Lung (tissue), 12 donors: ENCODE results near the gene ADTRP. TPM values are rescaled to one million over a fixed set of nuclear protein-coding genes. Genes with fewer than 3 reads are reported as not detected.

Experiments used
- ATAC-seq: fragments of 200-7000 bp; cut with Tn5 transposase; one replicate; pipeline ENCODE4 v1.9.1; 2020; ENCODE audit warnings: moderate number of reproducible peaks; ENCODE audit not compliant: insufficient read depth, low FRiP score
- DNase-seq, 3 donors: peaks; one replicate each; pipeline ENCODE4 v3.0.0-alpha.2; 2013 to 2017
- H3K27ac ChIP-seq, 2 donors: one replicate each; pipeline ENCODE4 v1.5.1; 2013; ENCODE audit warnings: mild to moderate bottlenecking in 2 of 2, moderate library complexity in 2 of 2, control low read depth in 1 of 2, inconsistent platforms in 1 of 2, low read depth in 1 of 2, low read length in 1 of 2
- H3K27me3 ChIP-seq, 3 donors: one replicate each; pipeline ENCODE4 v1.5.1; 2013; ENCODE audit warnings: low read length in 2 of 3; ENCODE audit not compliant: control insufficient read depth in 3 of 3, insufficient read depth in 3 of 3
- H3K36me3 ChIP-seq, 4 donors: one replicate each; pipeline ENCODE4 v1.5.1; 2013; ENCODE audit warnings: low read length in 4 of 4, mild to moderate bottlenecking in 1 of 4, moderate library complexity in 1 of 4; ENCODE audit not compliant: control insufficient read depth in 4 of 4, insufficient read depth in 4 of 4
- H3K4me1 ChIP-seq, 5 donors: one replicate each; pipeline ENCODE4 v1.5.1; 2013; ENCODE audit warnings: low read length in 5 of 5, mild to moderate bottlenecking in 2 of 5, moderate library complexity in 1 of 5; ENCODE audit not compliant: control insufficient read depth in 5 of 5, insufficient read depth in 5 of 5
- H3K4me3 ChIP-seq: one replicate; pipeline ENCODE4 v1.5.1; 2013; ENCODE audit warnings: mild to moderate bottlenecking, control low read depth, moderate library complexity
- H3K9ac ChIP-seq, 2 donors: one replicate each; pipeline ENCODE4 v1.5.1; 2013; ENCODE audit warnings: low read length in 2 of 2, control low read depth in 1 of 2; ENCODE audit not compliant: insufficient read depth in 1 of 2
- H3K9me3 ChIP-seq, 4 donors: one replicate each; pipeline ENCODE4 v1.5.1; 2013; ENCODE audit warnings: low read length in 3 of 4, mild to moderate bottlenecking in 1 of 4, moderate library complexity in 1 of 4; ENCODE audit not compliant: control insufficient read depth in 4 of 4, insufficient read depth in 3 of 4
- CTCF ChIP-seq: IDR thresholded peaks from 2 replicates; pipeline ENCODE4 v1.5.1; 2012; ENCODE audit warnings: mild to moderate bottlenecking; ENCODE audit errors: control extremely low read depth, extremely low read depth
- whole genome bisulfite sequencing, 2 donors: extraction: QIAGEN DNeasy Blood & Tissue Kit; methylation state at CpG; one replicate each; pipeline ENCODE4 v1.1.7; 2013; 5-methylcytosine and 5-hydroxymethylcytosine counted together
- polyA plus RNA-seq, 2 donors: library from polyadenylated mRNA; stranded (reverse); fragments of 200-250 nt; gene quantifications; one replicate each; pipeline ENCODE4 v1.2.1, GENCODE V29; 2013
- total RNA-seq, 2 donors: library from RNA; depleted of rRNA in 1 of 2; stranded (reverse); fragments of >200 nt in 1 of 2; gene quantifications; one replicate each; pipeline ENCODE4 v1.2.1, GENCODE V29; 2014 to 2021
- donor health status: control.
- donor health status: control.
- donor health status: Bipolar disorder and iron deficiency.
- donor health status: healthy.
- donor health status: DM: yes; HTN: yes; CAD: no.

The ADTRP gene
- total and polyA plus RNA-seq, 4 donors: 3.9 to 8.0 (median 5.7) TPM

DNA sequence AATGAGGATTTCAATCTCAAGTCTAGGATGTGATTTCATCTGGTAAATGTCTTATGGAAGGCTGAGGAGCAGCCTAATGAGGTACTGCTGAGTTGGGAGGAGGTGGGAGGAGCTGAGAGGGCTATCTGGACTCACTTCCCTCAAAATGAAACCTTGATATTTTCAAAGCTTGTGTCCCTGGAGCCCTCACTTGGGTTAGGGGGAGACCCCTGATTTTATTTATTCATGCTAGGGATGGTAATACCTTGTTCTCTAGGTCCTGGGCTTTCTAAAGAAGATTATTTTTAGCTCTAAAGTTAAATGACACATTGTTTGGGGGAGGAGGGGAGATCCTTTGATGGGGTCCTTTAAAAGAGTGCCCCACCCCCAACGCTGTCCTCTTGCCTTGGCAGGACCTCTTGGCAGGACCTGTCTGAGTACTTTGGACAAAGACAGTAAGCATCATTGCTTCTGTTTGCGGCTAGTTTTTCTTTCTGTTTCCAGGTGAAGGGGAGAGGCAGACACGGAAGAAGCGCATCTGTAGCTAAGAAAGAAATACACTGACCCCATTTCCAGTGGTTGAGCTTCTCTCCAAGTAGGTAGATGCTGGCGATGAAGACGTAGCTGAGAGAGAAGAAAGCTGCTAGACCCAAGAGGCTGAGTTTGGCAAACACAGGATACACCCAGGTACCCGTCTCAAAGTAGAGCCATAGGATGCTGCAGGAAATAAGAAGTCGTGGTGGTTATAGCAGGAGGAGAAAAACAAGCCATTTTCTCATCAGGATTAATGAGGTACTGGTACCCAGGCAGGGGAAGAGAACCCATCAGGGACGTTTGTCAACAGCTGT lies 55.6 kb downstream of the ADTRP start:
- TF ChIP-seq CTCF: no peak
- Histone ChIP-seq H3K4me3 (no peak overlapping the region), H3K36me3 (no peaks in the 10 kb centered on the region), H3K4me1 (peaks cover 0 to 4% (median 0%) of the 10 kb centered on the region in 5 donors), H3K9me3 (no peaks in the 10 kb centered on the region), H3K27ac (no peak overlapping the region), H3K27me3 (no peaks in the 10 kb centered on the region), H3K9ac (no peak overlapping the region)
- ATAC-seq: no peak
- WGBS, 2 donors: 80 to 91% methylated on average over 9 of the region's 9 CpGs
- no peak for DNase-seq

DNA sequence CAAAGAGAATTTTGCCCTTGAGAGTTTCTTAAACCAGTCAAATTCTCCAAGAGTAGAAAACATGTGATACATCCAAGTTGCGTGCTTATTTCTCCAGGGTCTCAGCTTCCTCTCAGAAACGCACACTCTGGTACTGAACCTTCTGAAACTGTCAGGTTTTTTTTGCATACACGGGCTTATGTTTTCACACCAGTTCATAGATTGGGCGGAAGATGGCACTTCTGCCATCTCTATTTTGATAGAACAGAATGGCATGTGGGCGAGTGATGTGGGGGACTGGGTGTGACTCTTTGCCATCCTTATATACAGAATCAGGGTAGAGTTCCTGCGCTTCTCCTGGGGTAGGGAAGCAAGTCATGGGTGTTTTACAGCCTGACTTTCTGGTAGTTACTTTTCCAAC lies 56.4 kb downstream of the ADTRP start:
- no peak overlapping the region for H3K9ac ChIP-seq
- peaks cover 0 to 1% (median 0%) of the 10 kb centered on the region in 5 donors for H3K4me1 ChIP-seq
- TF ChIP-seq CTCF: no peak
- no peak overlapping the region for H3K27ac ChIP-seq
- no peaks in the 10 kb centered on the region for H3K36me3 ChIP-seq
- ATAC-seq (no peak), DNase-seq (no peak)
- no peaks in the 10 kb centered on the region for H3K27me3 ChIP-seq
- H3K4me3 ChIP-seq: no peak overlapping the region
- 85 to 92% methylated on average over 6 of the region's 6 CpGs for WGBS, 2 donors
- H3K9me3 ChIP-seq: no peaks in the 10 kb centered on the region

DNA sequence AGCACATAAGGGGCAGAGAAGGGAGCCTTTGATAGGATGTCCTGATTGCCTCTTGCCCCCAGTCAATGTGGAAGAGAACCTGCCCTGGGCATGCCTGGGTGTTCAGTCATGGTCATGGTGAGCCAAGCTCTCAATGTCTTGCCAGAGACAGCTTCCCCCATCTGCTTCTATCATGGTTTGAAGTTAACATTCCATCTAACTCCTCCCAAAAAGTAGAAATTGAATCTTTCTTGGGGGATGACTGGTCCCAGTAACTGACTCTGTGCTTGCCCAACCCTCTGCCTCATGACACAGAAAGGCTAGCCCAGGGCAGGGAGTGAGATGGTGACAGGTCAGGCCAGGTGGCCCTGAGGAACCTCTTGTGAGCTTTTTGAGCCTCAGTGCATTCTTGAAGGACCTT lies 60.1 kb downstream of the ADTRP start:
- no peak for ATAC-seq

More for the DNA sequence above, 60.1 kb downstream of the ADTRP start:
- Histone ChIP-seq H3K9me3 (no peaks in the 10 kb centered on the region), H3K27ac (no peak overlapping the region), H3K4me1 (no peaks in the 10 kb centered on the region), H3K9ac (no peak overlapping the region), H3K4me3 (no peak overlapping the region), H3K27me3 (no peaks in the 10 kb centered on the region), H3K36me3 (no peaks in the 10 kb centered on the region)
- TF ChIP-seq CTCF: no peak
- no peak for DNase-seq
